Upper lobe of left lung (tissue), 6 donors: ENCODE results near the gene PELO. TPM values are rescaled to one million over a fixed set of nuclear protein-coding genes. Genes with fewer than 3 reads are reported as not detected.

Experiments used
- ATAC-seq, 2 donors: fragments of 200-7000 bp; cut with Tn5 transposase; one replicate each; pipeline ENCODE4 v1.9.1; 2022; ENCODE audit warnings: mild to moderate bottlenecking in 2 of 2, moderate library complexity in 2 of 2; ENCODE audit not compliant: low FRiP score in 2 of 2
- DNase-seq, 2 donors: peaks; one replicate each; pipeline ENCODE4 v3.0.0-alpha.2; 2019 to 2020
- H3K27ac ChIP-seq, 4 donors: fragments of 200-600 bp; sonication (generic); one replicate each; pipeline ENCODE4 v1.5.1; 2016 to 2019
- H3K27me3 ChIP-seq, 4 donors: fragments of 200-600 bp; sonication (generic); one replicate each; pipeline ENCODE4 v1.5.1; 2017 to 2019
- H3K36me3 ChIP-seq, 4 donors: fragments of 200-600 bp; sonication (generic); one replicate each; pipeline ENCODE4 v1.5.1; 2016 to 2019
- H3K4me1 ChIP-seq, 4 donors: fragments of 200-600 bp; sonication (generic); one replicate each; pipeline ENCODE4 v1.5.1; 2018 to 2019
- H3K4me3 ChIP-seq, 4 donors: fragments of 200-600 bp; sonication (generic); one replicate each; pipeline ENCODE4 v1.5.1; 2017 to 2019; ENCODE audit warnings: mild to moderate bottlenecking in 2 of 4, moderate library complexity in 1 of 4
- H3K9me3 ChIP-seq, 4 donors: fragments of 200-600 bp; sonication (generic); one replicate each; pipeline ENCODE4 v1.5.1; 2018 to 2019
- EP300 ChIP-seq, 4 donors: sonication (generic); formaldehyde crosslinking; IDR thresholded peaks; one replicate each; pipeline ENCODE4 v1.5.1; 2017; ENCODE audit warnings: antibody characterized with exemption in 4 of 4, control low read depth in 2 of 4
- POLR2A ChIP-seq, 4 donors: fragments of 450-650 bp; IDR thresholded peaks; one replicate each; pipeline ENCODE4 v1.5.1; 2016 to 2017; ENCODE audit warnings: antibody characterized with exemption in 4 of 4, mild to moderate bottlenecking in 2 of 4
- POLR2AphosphoS5 ChIP-seq, 2 donors: sonication (generic); formaldehyde crosslinking; IDR thresholded peaks; one replicate each; pipeline ENCODE4 v1.5.1; 2017; ENCODE audit warnings: antibody characterized with exemption in 2 of 2
- WGBS, 2 donors: methylation state at CpG; one replicate each; pipeline ENCODE4 v1.1.5; 2017 to 2018; 5-methylcytosine and 5-hydroxymethylcytosine counted together
- total RNA-seq, 6 donors: library from RNA; depleted of rRNA in 4 of 6; stranded (reverse); fragments of >200 nt in 4 of 6; gene quantifications; one replicate each; pipeline versions ENCODE4 v1.1.0 to v1.2.1, GENCODE V29; 2016 to 2021
- TF ChIP-seq, protein P1 (sequence below), 6 experiments: fragments of 450-650 bp in 4 of 6; fragments of 200-600 bp in 2 of 6; sonication (generic) in 2 of 6; IDR thresholded peaks; one replicate each; pipeline ENCODE4 v1.5.1; 2016 to 2019; ENCODE audit warnings: antibody characterized with exemption in 6 of 6
- donor health status: DM: no; HTN: no; CAD: no; lungs with moderate emphysema.
- donor health status: DM: no; HTN: yes; CAD: no; lungs with severe emphysema.

Gene PELO
- total RNA-seq, 6 donors from 2014 or later: 15.0 to 42.3 (median 28.7) TPM

DNA sequence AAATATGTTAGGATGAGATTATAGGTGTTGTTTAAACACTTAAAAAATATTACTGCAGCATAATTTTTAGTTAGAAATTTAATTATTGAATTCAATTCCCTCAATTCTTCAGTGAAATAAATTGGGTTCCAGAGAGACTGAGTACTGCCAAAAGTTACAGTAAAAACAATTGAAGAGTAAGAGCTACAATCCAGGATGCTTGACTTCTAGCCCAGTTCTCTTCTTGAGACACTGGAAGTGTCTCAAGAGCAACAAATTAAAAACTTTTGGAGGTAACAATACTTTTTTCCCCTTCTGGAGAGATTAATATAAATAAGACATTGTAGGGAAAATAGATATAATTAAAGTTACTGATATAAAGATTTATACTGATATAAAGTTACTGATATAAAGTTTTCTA, 8.3 kb downstream of the PELO start:
- Histone ChIP-seq H3K4me1 (peaks cover 14 to 47% (median 29%) of the 10 kb centered on the region in 4 donors), H3K27ac (peak overlapping the region in 2 of 4 donors; percentile 90 to 93), H3K4me3 (no peak overlapping the region), H3K27me3 (no peaks in the 10 kb centered on the region), H3K9me3 (no peaks in the 10 kb centered on the region), H3K36me3 (no peaks in the 10 kb centered on the region)
- TF ChIP-seq EP300 (IDR thresholded peaks at IDR 0.05): no peak
- no peak for TF ChIP-seq POLR2A (IDR thresholded peaks at IDR 0.05)
- no peak for TF ChIP-seq POLR2AphosphoS5 (IDR thresholded peaks at IDR 0.05)
- TF ChIP-seq, protein P1, sequence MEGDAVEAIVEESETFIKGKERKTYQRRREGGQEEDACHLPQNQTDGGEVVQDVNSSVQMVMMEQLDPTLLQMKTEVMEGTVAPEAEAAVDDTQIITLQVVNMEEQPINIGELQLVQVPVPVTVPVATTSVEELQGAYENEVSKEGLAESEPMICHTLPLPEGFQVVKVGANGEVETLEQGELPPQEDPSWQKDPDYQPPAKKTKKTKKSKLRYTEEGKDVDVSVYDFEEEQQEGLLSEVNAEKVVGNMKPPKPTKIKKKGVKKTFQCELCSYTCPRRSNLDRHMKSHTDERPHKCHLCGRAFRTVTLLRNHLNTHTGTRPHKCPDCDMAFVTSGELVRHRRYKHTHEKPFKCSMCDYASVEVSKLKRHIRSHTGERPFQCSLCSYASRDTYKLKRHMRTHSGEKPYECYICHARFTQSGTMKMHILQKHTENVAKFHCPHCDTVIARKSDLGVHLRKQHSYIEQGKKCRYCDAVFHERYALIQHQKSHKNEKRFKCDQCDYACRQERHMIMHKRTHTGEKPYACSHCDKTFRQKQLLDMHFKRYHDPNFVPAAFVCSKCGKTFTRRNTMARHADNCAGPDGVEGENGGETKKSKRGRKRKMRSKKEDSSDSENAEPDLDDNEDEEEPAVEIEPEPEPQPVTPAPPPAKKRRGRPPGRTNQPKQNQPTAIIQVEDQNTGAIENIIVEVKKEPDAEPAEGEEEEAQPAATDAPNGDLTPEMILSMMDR (IDR thresholded peaks at IDR 0.05): no peak
- no peak for ATAC-seq
- no peak for DNase-seq

DNA sequence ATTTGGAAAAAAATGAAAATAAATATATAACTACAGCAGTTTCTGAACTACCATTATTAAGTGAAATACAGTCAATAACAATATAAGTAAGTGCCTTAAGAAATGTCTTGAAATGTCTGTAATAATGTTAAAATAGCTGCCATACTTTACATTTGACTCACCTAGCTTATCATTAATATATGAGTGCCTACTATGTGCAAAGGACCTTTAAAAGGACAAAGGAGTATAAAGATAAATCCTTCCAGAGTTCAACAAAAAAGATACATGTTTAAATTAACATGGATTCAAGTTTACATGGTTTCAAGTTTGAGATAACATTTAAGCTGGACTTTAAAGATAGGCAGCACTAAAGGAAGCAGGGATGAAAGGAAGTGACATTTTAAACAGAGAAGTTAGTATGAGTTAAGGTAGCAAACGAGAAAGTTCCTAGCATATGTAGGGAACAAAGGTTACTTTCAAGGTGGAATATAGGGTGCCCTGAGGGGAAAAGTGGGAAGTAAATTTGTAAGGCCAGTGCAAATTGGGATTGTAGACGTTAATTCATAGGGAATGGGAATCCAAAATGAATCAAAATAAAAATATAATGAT, 8.9 kb downstream of the PELO start:
- H3K4me1 ChIP-seq: peaks cover 19 to 49% (median 35%) of the 10 kb centered on the region in 4 donors
- H3K36me3 ChIP-seq: peaks cover 0 to 3% (median 0%) of the 10 kb centered on the region in 4 donors
- no peak overlapping the region for H3K4me3 ChIP-seq
- H3K9me3 ChIP-seq: no peaks in the 10 kb centered on the region
- ATAC-seq: no peak
- H3K27ac ChIP-seq: peak overlapping the region; percentile 13 to 93 (median 62)
- no peaks in the 10 kb centered on the region for H3K27me3 ChIP-seq
- TF ChIP-seq EP300 (IDR thresholded peaks at IDR 0.05) (no peak), POLR2AphosphoS5 (IDR thresholded peaks at IDR 0.05) (no peak), POLR2A (IDR thresholded peaks at IDR 0.05) (no peak)
- TF ChIP-seq, protein P1 (IDR thresholded peaks at IDR 0.05): no peak
- no peak for DNase-seq
- WGBS, 2 donors: 68 to 78% methylated on average over 2 of the region's 2 CpGs

DNA sequence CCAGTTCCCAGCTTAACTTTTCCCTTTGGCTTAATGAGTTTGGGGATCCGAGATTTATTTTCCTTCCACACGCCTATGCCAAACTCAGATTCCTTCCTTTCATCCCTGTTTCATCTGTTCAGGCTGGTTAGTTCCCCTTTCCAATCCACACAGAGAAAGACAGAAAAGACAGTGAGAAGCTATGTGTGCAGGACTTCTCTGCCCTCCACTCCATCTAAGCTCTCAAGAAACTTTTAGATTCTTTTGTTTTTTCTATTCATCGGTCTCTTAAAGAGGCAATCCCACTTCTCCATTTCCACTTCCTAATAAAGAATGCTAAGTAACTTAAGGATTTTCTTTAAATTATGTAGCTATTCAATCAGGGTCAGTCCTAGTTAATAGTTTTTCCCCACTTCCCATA, 11.2 kb downstream of the PELO start:
- DNase-seq (no peak), ATAC-seq (peak in 1 of 2 donors; percentile 4)
- H3K36me3 ChIP-seq: peaks cover 0 to 9% (median 0%) of the 10 kb centered on the region in 4 donors
- peak overlapping the region in 3 of 4 donors; percentile 60 to 74 (median 65) for H3K4me3 ChIP-seq
- no peaks in the 10 kb centered on the region for H3K9me3 ChIP-seq
- TF ChIP-seq, protein P1 (IDR thresholded peaks at IDR 0.05): no peak
- TF ChIP-seq EP300 (IDR thresholded peaks at IDR 0.05): no peak
- TF ChIP-seq POLR2A (IDR thresholded peaks at IDR 0.05): no peak
- no peak for TF ChIP-seq POLR2AphosphoS5 (IDR thresholded peaks at IDR 0.05)
- H3K4me1 ChIP-seq: peaks cover 40 to 63% (median 52%) of the 10 kb centered on the region in 4 donors
- H3K27ac ChIP-seq: peak overlapping the region; percentile 90 to 93 (median 92)
- 10 to 13% methylated on average over 3 of the region's 3 CpGs for WGBS, 2 donors
- H3K27me3 ChIP-seq: no peaks in the 10 kb centered on the region

DNA sequence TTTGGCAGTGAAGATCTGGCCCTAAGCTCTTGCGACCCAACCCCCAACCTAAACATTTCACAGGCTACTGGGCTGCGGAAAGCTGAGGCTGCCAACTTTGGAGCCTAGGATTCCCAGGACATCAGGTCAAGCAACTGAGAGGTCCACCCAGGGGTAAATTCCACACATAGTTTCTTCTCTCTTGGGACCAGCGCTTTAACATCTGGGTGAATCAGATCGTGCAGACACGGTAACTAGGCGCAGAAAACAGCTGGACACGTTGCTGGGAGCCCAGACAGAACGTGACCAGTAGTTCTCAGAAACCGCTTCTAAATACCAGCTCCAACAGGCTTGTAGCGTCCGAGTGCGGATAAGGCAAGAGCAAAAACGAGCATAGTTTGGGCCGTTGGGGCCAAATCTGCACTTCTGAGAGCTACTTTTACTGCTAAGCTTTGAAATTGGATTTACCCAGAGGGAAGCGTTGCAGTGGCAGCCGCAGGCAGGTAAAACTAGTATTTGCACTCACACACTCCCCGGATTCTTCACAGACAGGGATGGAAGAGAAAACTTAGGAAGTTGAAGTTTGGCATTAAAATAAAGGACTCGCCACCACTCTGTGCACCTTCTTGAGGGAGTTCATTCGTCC, 11.8 kb downstream of the PELO start:
- TF ChIP-seq POLR2AphosphoS5 (IDR thresholded peaks at IDR 0.05) (peak in 1 of 2 donors; percentile 4), EP300 (IDR thresholded peaks at IDR 0.05) (peak in 1 of 4 donors; percentile 31), POLR2A (IDR thresholded peaks at IDR 0.05) (no peak)
- TF ChIP-seq, protein P1 (IDR thresholded peaks at IDR 0.05): no peak
- peaks cover 45 to 67% (median 57%) of the 10 kb centered on the region in 4 donors for H3K4me1 ChIP-seq

More for the DNA sequence above, 11.8 kb downstream of the PELO start:
- peak; percentile 58 to 63 for ATAC-seq
- peak in 1 of 2 donors; percentile 43 for DNase-seq
- H3K27me3 ChIP-seq: no peaks in the 10 kb centered on the region
- 1 to 2% methylated on average over 18 to 19 of the region's 19 CpGs for WGBS, 2 donors
- no peaks in the 10 kb centered on the region for H3K9me3 ChIP-seq
- peaks cover 0 to 14% (median 0%) of the 10 kb centered on the region in 4 donors for H3K36me3 ChIP-seq
- peak overlapping the region; percentile 90 to 93 (median 92) for H3K27ac ChIP-seq
- H3K4me3 ChIP-seq: peak overlapping the region; percentile 60 to 74 (median 68)
